Right lobe of liver (tissue), 4 donors: ENCODE results near the gene WDR5.

Experiments
- POLR2A ChIP-seq: fragments of 450-650 bp; IDR thresholded peaks from one replicate; pipeline ENCODE4 v1.6.1; 2017; ENCODE audit warnings: antibody characterized with exemption, mild to moderate bottlenecking
- TF ChIP-seq, protein P1 (sequence below), 4 donors: fragments of 200-600 bp in 3 of 4; fragments of 450-650 bp in 1 of 4; IDR thresholded peaks; one replicate each; pipeline versions ENCODE4 v1.5.1 to v1.8.0; 2016 to 2022; ENCODE audit warnings: antibody characterized with exemption in 4 of 4, mild to moderate bottlenecking in 2 of 4
- donor health status: DM: no; HTN: no; CAD: no.
- donor health status: DM: no; HTN: no; CAD: no.
- donor health status: DM: no; HTN: yes; CAD: no.

DNA sequence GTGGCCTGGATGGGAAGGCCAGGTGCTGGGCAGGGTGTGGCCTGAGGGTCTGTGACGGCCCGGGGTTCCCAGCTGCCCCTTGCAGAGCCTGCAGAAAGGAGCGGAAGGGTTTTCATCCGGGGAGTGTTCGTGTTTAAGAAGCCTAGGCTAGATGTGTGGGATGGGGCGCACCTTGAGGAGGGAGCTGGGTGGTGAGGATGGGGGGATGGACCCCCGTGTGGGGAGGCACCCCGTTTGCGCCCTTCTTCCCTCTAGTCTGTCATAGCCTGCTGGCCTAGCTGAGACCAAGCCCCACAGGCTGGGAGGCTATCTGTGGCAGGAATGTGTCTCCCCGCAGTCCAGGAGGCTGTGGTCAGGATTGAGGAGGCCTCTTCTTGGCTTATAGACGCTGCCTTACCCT lies 16.6 kb downstream of the WDR5 start:
- TF ChIP-seq, protein P1, sequence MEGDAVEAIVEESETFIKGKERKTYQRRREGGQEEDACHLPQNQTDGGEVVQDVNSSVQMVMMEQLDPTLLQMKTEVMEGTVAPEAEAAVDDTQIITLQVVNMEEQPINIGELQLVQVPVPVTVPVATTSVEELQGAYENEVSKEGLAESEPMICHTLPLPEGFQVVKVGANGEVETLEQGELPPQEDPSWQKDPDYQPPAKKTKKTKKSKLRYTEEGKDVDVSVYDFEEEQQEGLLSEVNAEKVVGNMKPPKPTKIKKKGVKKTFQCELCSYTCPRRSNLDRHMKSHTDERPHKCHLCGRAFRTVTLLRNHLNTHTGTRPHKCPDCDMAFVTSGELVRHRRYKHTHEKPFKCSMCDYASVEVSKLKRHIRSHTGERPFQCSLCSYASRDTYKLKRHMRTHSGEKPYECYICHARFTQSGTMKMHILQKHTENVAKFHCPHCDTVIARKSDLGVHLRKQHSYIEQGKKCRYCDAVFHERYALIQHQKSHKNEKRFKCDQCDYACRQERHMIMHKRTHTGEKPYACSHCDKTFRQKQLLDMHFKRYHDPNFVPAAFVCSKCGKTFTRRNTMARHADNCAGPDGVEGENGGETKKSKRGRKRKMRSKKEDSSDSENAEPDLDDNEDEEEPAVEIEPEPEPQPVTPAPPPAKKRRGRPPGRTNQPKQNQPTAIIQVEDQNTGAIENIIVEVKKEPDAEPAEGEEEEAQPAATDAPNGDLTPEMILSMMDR (IDR thresholded peaks at IDR 0.05): no peak
- no peak for TF ChIP-seq POLR2A
